Activated CD4-positive, alpha-beta memory T cell treated with anti-CD3 and anti-CD28 coated beads for 36 hours (primary cell): ENCODE measurements around the gene FEV. TPM values are rescaled to one million over a fixed set of nuclear protein-coding genes. Genes with fewer than 3 reads are reported as not detected.

ENCODE experiments used
- CTCF ChIA-PET: fragments of 350-600 bp; sonication (Branson Sonifier 250); formaldehyde crosslinking; loops from one replicate; lab custom pipeline; 2021; ENCODE audit warnings: antibody characterized with exemption, inconsistent platforms; lab: Charles Lee
- POLR2A ChIA-PET: fragments of 350-600 bp; sonication (Branson Sonifier 250); formaldehyde crosslinking; loops from one replicate; lab custom pipeline; 2021; ENCODE audit warnings: antibody characterized with exemption; lab: Charles Lee
- DNase-seq: peaks from one replicate; pipeline ENCODE4 v3.0.0-alpha.2; 2020
- H3K27ac Mint-ChIP-seq: one replicate; pipeline ENCODE4 v1.8.0; 2021; ENCODE audit warnings: mixed read lengths
- H3K27me3 Mint-ChIP-seq: one replicate; pipeline ENCODE4 v1.8.0; 2021; ENCODE audit warnings: mixed read lengths
- H3K36me3 Mint-ChIP-seq: one replicate; pipeline ENCODE4 v1.8.0; 2021; ENCODE audit warnings: mixed read lengths
- H3K4me1 Mint-ChIP-seq: one replicate; pipeline ENCODE4 v1.8.0; 2021; ENCODE audit warnings: low read depth, mixed read lengths
- H3K4me3 Mint-ChIP-seq: one replicate; pipeline ENCODE4 v1.8.0; 2021; ENCODE audit warnings: mild to moderate bottlenecking, mixed read lengths
- H3K9me3 Mint-ChIP-seq: one replicate; pipeline ENCODE4 v1.8.0; 2021; ENCODE audit warnings: mixed read lengths
- intact Hi-C: fragments of 100-400 bp; cut with micrococcal nuclease; formaldehyde crosslinking; loops from one replicate; pipeline ENCODE4 v1.15.1; 2023
- total RNA-seq, 2 experiments: library from RNA; stranded (reverse); gene quantifications; one replicate each; pipeline ENCODE4 v1.2.3, GENCODE V29; 2021

Gene FEV
- total RNA-seq, 2 experiments from 2014 or later = not detected

GRCh38 chr2:219024059-219024458, 39.1 kb upstream of the FEV start:
- intact Hi-C loops = no loop called here
- Mint-ChIP-seq H3K4me3 (no peak overlapping the region), H3K9me3 (no peaks in the 10 kb centered on the region), H3K36me3 (no peaks in the 10 kb centered on the region), H3K27me3 (peaks cover 3% of the 10 kb centered on the region), H3K27ac (no peak overlapping the region), H3K4me1 (no peaks in the 10 kb centered on the region)
- ChIA-PET POLR2A (no interaction called here), CTCF (interaction anchor here (0.6 to 2.1 kb wide), 4 partner anchors 29 to 131 kb away, joined by 3 to 5 read pairs (median 4); no protein-coding TSS in a partner anchor)
- no peak for DNase-seq

- ChIA-PET POLR2A (no interaction called here), CTCF (interaction anchor here (2.1 kb wide), 1 partner anchor 132 kb away, joined by 5 read pairs; no protein-coding TSS in a partner anchor)
- H3K27ac Mint-ChIP-seq = no peak overlapping the region
- no peaks in the 10 kb centered on the region for H3K4me1 Mint-ChIP-seq
- H3K4me3 Mint-ChIP-seq = no peak overlapping the region
- no peaks in the 10 kb centered on the region for H3K9me3 Mint-ChIP-seq
- H3K36me3 Mint-ChIP-seq = no peaks in the 10 kb centered on the region
- intact Hi-C loops = no loop called here
- DNase-seq = no peak
- no peaks in the 10 kb centered on the region for H3K27me3 Mint-ChIP-seq
These were observed 38.1 kb upstream of the FEV start for GRCh38 chr2:219023045-219023605.

GRCh38 chr2:219022616-219023015, 37.6 kb upstream of the FEV start:
- ChIA-PET POLR2A (no interaction called here), CTCF (no interaction called here)
- Mint-ChIP-seq H3K36me3 (no peaks in the 10 kb centered on the region), H3K4me3 (no peak overlapping the region), H3K9me3 (no peaks in the 10 kb centered on the region), H3K4me1 (no peaks in the 10 kb centered on the region), H3K27ac (no peak overlapping the region), H3K27me3 (no peaks in the 10 kb centered on the region)
- DNase-seq = no peak
- intact Hi-C loops = no loop called here

- DNase-seq = no peak
- Mint-ChIP-seq H3K4me1 (no peaks in the 10 kb centered on the region), H3K9me3 (no peaks in the 10 kb centered on the region), H3K27ac (no peak overlapping the region), H3K36me3 (no peaks in the 10 kb centered on the region), H3K4me3 (no peak overlapping the region), H3K27me3 (no peaks in the 10 kb centered on the region)
- POLR2A ChIA-PET = no interaction called here
- CTCF ChIA-PET = no interaction called here
- intact Hi-C loops = no loop called here
These were observed 37.1 kb upstream of the FEV start for GRCh38 chr2:219022041-219022440.

- CTCF ChIA-PET = interaction anchor here (3.3 kb wide), 1 partner anchor 8 kb away, joined by 14 read pairs; no protein-coding TSS in a partner anchor
These were observed 36.6 kb upstream of the FEV start for GRCh38 chr2:219021591-219021990.

GRCh38 chr2:219020604-219021365, 35.8 kb upstream of the FEV start:
- Mint-ChIP-seq H3K27me3 (no peaks in the 10 kb centered on the region), H3K27ac (no peak overlapping the region), H3K4me3 (no peak overlapping the region), H3K4me1 (no peaks in the 10 kb centered on the region), H3K36me3 (no peaks in the 10 kb centered on the region), H3K9me3 (no peaks in the 10 kb centered on the region)
- DNase-seq = no peak
- CTCF ChIA-PET = interaction anchor here (1.0 to 3.3 kb wide), 2 partner anchors 9 to 99 kb away, joined by 3 to 14 read pairs; no protein-coding TSS in a partner anchor
- POLR2A ChIA-PET = no interaction called here
- intact Hi-C loops = no loop called here

More at GRCh38 chr2:219021591-219021990, 36.6 kb upstream of the FEV start:
- Mint-ChIP-seq H3K9me3 (no peaks in the 10 kb centered on the region), H3K27ac (no peak overlapping the region), H3K4me1 (no peaks in the 10 kb centered on the region), H3K27me3 (no peaks in the 10 kb centered on the region), H3K4me3 (no peak overlapping the region), H3K36me3 (no peaks in the 10 kb centered on the region)
- POLR2A ChIA-PET = no interaction called here
- intact Hi-C loops = no loop called here
- no peak for DNase-seq

- intact Hi-C loops = no loop called here
- no peak overlapping the region for H3K27ac Mint-ChIP-seq
- H3K4me1 Mint-ChIP-seq = no peaks in the 10 kb centered on the region
- ChIA-PET POLR2A (no interaction called here), CTCF (interaction anchor here (1.3 to 3.3 kb wide), 2 partner anchors 10 to 135 kb away, joined by 4 to 14 read pairs; no protein-coding TSS in a partner anchor)
- no peak for DNase-seq
- H3K4me3 Mint-ChIP-seq = no peak overlapping the region
- no peaks in the 10 kb centered on the region for H3K9me3 Mint-ChIP-seq
- H3K27me3 Mint-ChIP-seq = no peaks in the 10 kb centered on the region
- H3K36me3 Mint-ChIP-seq = no peaks in the 10 kb centered on the region
These were observed 34.5 kb upstream of the FEV start for GRCh38 chr2:219019436-219019835.

- ChIA-PET CTCF (interaction anchor here (1.3 to 3.3 kb wide), 3 partner anchors 11 to 136 kb away, joined by 3 to 14 read pairs (median 4); no protein-coding TSS in a partner anchor), POLR2A (no interaction called here)
- Mint-ChIP-seq H3K36me3 (no peaks in the 10 kb centered on the region), H3K4me3 (no peak overlapping the region), H3K27ac (no peak overlapping the region), H3K4me1 (no peaks in the 10 kb centered on the region), H3K27me3 (no peaks in the 10 kb centered on the region), H3K9me3 (no peaks in the 10 kb centered on the region)
- intact Hi-C loops = no loop called here
- DNase-seq = no peak
These were observed 33.7 kb upstream of the FEV start for GRCh38 chr2:219018726-219019125.

GRCh38 chr2:219018286-219018685, 33.3 kb upstream of the FEV start:
- intact Hi-C loops = no loop called here
- no peak overlapping the region for H3K27ac Mint-ChIP-seq
- no peak for DNase-seq
- H3K9me3 Mint-ChIP-seq = no peaks in the 10 kb centered on the region
- ChIA-PET POLR2A (no interaction called here), CTCF (interaction anchor here (1.0 to 3.3 kb wide), 4 partner anchors 11 to 136 kb away, joined by 3 to 14 read pairs (median 4); no protein-coding TSS in a partner anchor)
- H3K36me3 Mint-ChIP-seq = no peaks in the 10 kb centered on the region
- no peak overlapping the region for H3K4me3 Mint-ChIP-seq
- H3K27me3 Mint-ChIP-seq = no peaks in the 10 kb centered on the region
- H3K4me1 Mint-ChIP-seq = no peaks in the 10 kb centered on the region

GRCh38 chr2:219017201-219017931, 32.4 kb upstream of the FEV start:
- H3K4me1 Mint-ChIP-seq = no peaks in the 10 kb centered on the region
- no peaks in the 10 kb centered on the region for H3K27me3 Mint-ChIP-seq
- H3K27ac Mint-ChIP-seq = no peak overlapping the region
- no peak overlapping the region for H3K4me3 Mint-ChIP-seq
- intact Hi-C loops = no loop called here
- ChIA-PET POLR2A (interaction anchor here (0.6 kb wide), 1 partner anchor 8 kb away, joined by 3 read pairs; no protein-coding TSS in a partner anchor), CTCF (interaction anchor here (1.0 to 1.6 kb wide), 3 partner anchors 13 to 86 kb away, joined by 3 to 5 read pairs (median 3); no protein-coding TSS in a partner anchor)
- H3K36me3 Mint-ChIP-seq = no peaks in the 10 kb centered on the region
- DNase-seq = no peak
- no peaks in the 10 kb centered on the region for H3K9me3 Mint-ChIP-seq

- no peak for DNase-seq
- Mint-ChIP-seq H3K27me3 (no peaks in the 10 kb centered on the region), H3K4me3 (no peak overlapping the region), H3K27ac (no peak overlapping the region), H3K36me3 (no peaks in the 10 kb centered on the region), H3K4me1 (no peaks in the 10 kb centered on the region), H3K9me3 (no peaks in the 10 kb centered on the region)
- intact Hi-C loops = no loop called here
- CTCF ChIA-PET = interaction anchor here (1.3 kb wide), 1 partner anchor 87 kb away, joined by 3 read pairs; no protein-coding TSS in a partner anchor
- POLR2A ChIA-PET = no interaction called here
These were observed 31.7 kb upstream of the FEV start for GRCh38 chr2:219016721-219017120.

GRCh38 chr2:219010873-219011272, 25.9 kb upstream of the FEV start:
- ChIA-PET CTCF (interaction anchor here (0.7 to 1.8 kb wide), 8 partner anchors 16 to 335 kb away, joined by 3 to 6 read pairs (median 4); no protein-coding TSS in a partner anchor), POLR2A (no interaction called here)
- peaks cover 17% of the 10 kb centered on the region for H3K27me3 Mint-ChIP-seq
- no peaks in the 10 kb centered on the region for H3K36me3 Mint-ChIP-seq
- intact Hi-C loops = no loop called here
- H3K4me1 Mint-ChIP-seq = no peaks in the 10 kb centered on the region
- no peak overlapping the region for H3K4me3 Mint-ChIP-seq
- no peak overlapping the region for H3K27ac Mint-ChIP-seq
- no peaks in the 10 kb centered on the region for H3K9me3 Mint-ChIP-seq
- DNase-seq = no peak
